ENCODE measurements around the gene LSMEM2.

LSMEM2 gene

GRCh38 chr3:50295553-50296431 lies 16.9 kb downstream of the LSMEM2 start:
- no peak overlapping the region for H2AFZ ChIP-seq (ENCODE audit: low read length)
- peaks cover 31% of the 10 kb centered on the region for H3K4me1 ChIP-seq (ENCODE audit: insufficient read depth, low read length, poor library complexity, severe bottlenecking)
- no peaks in the 10 kb centered on the region for H3K27me3 ChIP-seq (ENCODE audit: insufficient read depth, low read length, poor library complexity, severe bottlenecking)
- no peak overlapping the region for H3K4me3 ChIP-seq (ENCODE audit: low read length, poor library complexity, severe bottlenecking)
- TF ChIP-seq EZH2phosphoT487 (IDR thresholded peaks at IDR 0.05; ENCODE audit: borderline replicate concordance) (no peak), CTCF (conservative IDR thresholded peaks at IDR 0.05; ENCODE audit: low read length) (no peak)
- no peaks in the 10 kb centered on the region for H3K36me3 ChIP-seq (ENCODE audit: insufficient read depth, low read length)
- H3K9ac ChIP-seq (ENCODE audit: low read depth, low read length, poor library complexity, severe bottlenecking): no peak overlapping the region
- peaks cover 3% of the 10 kb centered on the region for H4K20me1 ChIP-seq (ENCODE audit: insufficient read depth, low read length, poor library complexity, severe bottlenecking)
- no peaks in the 10 kb centered on the region for H3K9me3 ChIP-seq (ENCODE audit: insufficient read depth, low read depth, low read length)
- peaks cover 32% of the 10 kb centered on the region for H3K79me2 ChIP-seq (ENCODE audit: insufficient read depth, low read length)
- H3F3A ChIP-seq (ENCODE audit: low read depth): no peaks in the 10 kb centered on the region
- H3K9me2 ChIP-seq (replicated peaks; ENCODE audit: low read depth, low read length): no peaks in the 10 kb centered on the region
- H3K4me2 ChIP-seq (ENCODE audit: low read depth, low read length, poor library complexity, severe bottlenecking): no peak overlapping the region

- TF ChIP-seq CTCF (conservative IDR thresholded peaks at IDR 0.05; ENCODE audit: low read length) (no peak), EZH2phosphoT487 (IDR thresholded peaks at IDR 0.05; ENCODE audit: borderline replicate concordance) (no peak)
- peak overlapping the region; percentile 80 for H3K9ac ChIP-seq (ENCODE audit: low read depth, low read length, poor library complexity, severe bottlenecking)
- H3K9me3 ChIP-seq (ENCODE audit: insufficient read depth, low read depth, low read length): no peaks in the 10 kb centered on the region
- H3K79me2 ChIP-seq (ENCODE audit: insufficient read depth, low read length): peaks cover 21% of the 10 kb centered on the region
- H3K9me2 ChIP-seq (replicated peaks; ENCODE audit: low read depth, low read length): no peaks in the 10 kb centered on the region
- peaks cover 3% of the 10 kb centered on the region for H4K20me1 ChIP-seq (ENCODE audit: insufficient read depth, low read length, poor library complexity, severe bottlenecking)
- no peak overlapping the region for H3K4me3 ChIP-seq (ENCODE audit: low read length, poor library complexity, severe bottlenecking)
- H3K27me3 ChIP-seq (ENCODE audit: insufficient read depth, low read length, poor library complexity, severe bottlenecking): no peaks in the 10 kb centered on the region
- no peaks in the 10 kb centered on the region for H3K36me3 ChIP-seq (ENCODE audit: insufficient read depth, low read length)
- no peaks in the 10 kb centered on the region for H3F3A ChIP-seq (ENCODE audit: low read depth)
- no peak overlapping the region for H2AFZ ChIP-seq (ENCODE audit: low read length)
- H3K4me1 ChIP-seq (ENCODE audit: insufficient read depth, low read length, poor library complexity, severe bottlenecking): peaks cover 22% of the 10 kb centered on the region
- peak overlapping the region; percentile 98 for H3K4me2 ChIP-seq (ENCODE audit: low read depth, low read length, poor library complexity, severe bottlenecking)
Measured at GRCh38 chr3:50296721-50297383, 18.0 kb downstream of the LSMEM2 start.

GRCh38 chr3:50297384-50297775 lies 18.5 kb downstream of the LSMEM2 start:
- TF ChIP-seq EZH2phosphoT487 (IDR thresholded peaks at IDR 0.05; ENCODE audit: borderline replicate concordance): no peak
- TF ChIP-seq CTCF (conservative IDR thresholded peaks at IDR 0.05; ENCODE audit: low read length): no peak
- Histone ChIP-seq H3F3A (ENCODE audit: low read depth) (no peaks in the 10 kb centered on the region), H3K4me2 (ENCODE audit: low read depth, low read length, poor library complexity, severe bottlenecking) (peak overlapping the region; percentile 98), H3K79me2 (ENCODE audit: insufficient read depth, low read length) (peaks cover 19% of the 10 kb centered on the region; the same call in 1 of the 2 replicates), H2AFZ (ENCODE audit: low read length) (no peak overlapping the region), H3K9ac (ENCODE audit: low read depth, low read length, poor library complexity, severe bottlenecking) (peak overlapping the region; percentile 80), H3K4me1 (ENCODE audit: insufficient read depth, low read length, poor library complexity, severe bottlenecking) (peaks cover 22% of the 10 kb centered on the region), H3K36me3 (ENCODE audit: insufficient read depth, low read length) (no peaks in the 10 kb centered on the region), H3K9me2 (replicated peaks; ENCODE audit: low read depth, low read length) (no peaks in the 10 kb centered on the region), H3K9me3 (ENCODE audit: insufficient read depth, low read depth, low read length) (no peaks in the 10 kb centered on the region), H4K20me1 (ENCODE audit: insufficient read depth, low read length, poor library complexity, severe bottlenecking) (peaks cover 3% of the 10 kb centered on the region), H3K27me3 (ENCODE audit: insufficient read depth, low read length, poor library complexity, severe bottlenecking) (no peaks in the 10 kb centered on the region), H3K4me3 (ENCODE audit: low read length, poor library complexity, severe bottlenecking) (peak overlapping the region; percentile 78)

Measured in Loucy (cell line).